ENCODE results near the gene RCBTB2. TPM values are rescaled to one million over a fixed set of nuclear protein-coding genes. Genes with fewer than 3 reads are reported as not detected.

RCBTB2 gene
- total and polyA plus RNA-seq, 4 donors, result 4.1 to 9.0 (median 5.4) TPM

- no peaks in the 10 kb centered on the region for H3K36me3 ChIP-seq (ENCODE audit: control insufficient read depth in 4 of 4, insufficient read depth in 3 of 4, low read depth in 1 of 4, low read length in 3 of 4)
- TF ChIP-seq RXRA (IDR thresholded peaks at IDR 0.05) (no peak), SP1 (IDR thresholded peaks at IDR 0.05) (no peak), HNF4G (IDR thresholded peaks at IDR 0.05) (no peak), HNF4A (conservative IDR thresholded peaks at IDR 0.05) (no peak), EGR1 (IDR thresholded peaks at IDR 0.05; ENCODE audit: low read depth in 2 of 2) (no peak), CTCF (IDR thresholded peaks at IDR 0.05; ENCODE audit: low read depth, low read length, missing input control) (no peak), YY1 (IDR thresholded peaks at IDR 0.05) (no peak), GABPA (IDR thresholded peaks at IDR 0.05 in 1 of 2, conservative IDR thresholded peaks at IDR 0.05 in 1 of 2) (no peak), MAX (IDR thresholded peaks at IDR 0.05) (no peak), TAF1 (conservative IDR thresholded peaks at IDR 0.05) (no peak), NR2F2 (IDR thresholded peaks at IDR 0.05) (no peak), JUND (IDR thresholded peaks at IDR 0.05) (no peak), ZBTB33 (IDR thresholded peaks at IDR 0.05) (no peak), REST (IDR thresholded peaks at IDR 0.05) (no peak), FOXA1 (IDR thresholded peaks at IDR 0.05) (no peak), FOXA2 (IDR thresholded peaks at IDR 0.05) (no peak), RAD21 (IDR thresholded peaks at IDR 0.05) (no peak), ATF3 (IDR thresholded peaks at IDR 0.05) (no peak)
- no peak for DNase-seq (ENCODE audit: low spot score)
- H3K4me1 ChIP-seq (ENCODE audit: control insufficient read depth in 4 of 4, insufficient read depth in 4 of 4, low read length in 3 of 4), result peaks cover 1 to 22% (median 4%) of the 10 kb centered on the region in 4 donors
- H3K27ac ChIP-seq (ENCODE audit: low read depth in 1 of 2, low read length in 2 of 2), result no peak overlapping the region
- no peaks in the 10 kb centered on the region for H3K9me3 ChIP-seq (ENCODE audit: control insufficient read depth in 4 of 4, low read length in 3 of 4)
- H3K9ac ChIP-seq (ENCODE audit: low read depth in 1 of 2, low read length in 2 of 2), result no peak overlapping the region
- no peak overlapping the region for H3K4me3 ChIP-seq (ENCODE audit: low read depth in 1 of 3, low read length in 3 of 3)
- H3K27me3 ChIP-seq (ENCODE audit: control insufficient read depth in 4 of 4, insufficient read depth in 4 of 4, low read length in 3 of 4), result no peaks in the 10 kb centered on the region
- WGBS, result 93% methylated on average over 6 of the region's 6 CpGs
Measured at GRCh38 chr13:48530833-48531232, 2.0 kb downstream of the RCBTB2 start.
